Liver (tissue), 9 donors: ENCODE results near the gene DCPS. TPM values are rescaled to one million over a fixed set of nuclear protein-coding genes. Genes with fewer than 3 reads are reported as not detected.

Experiments used
- DNase-seq: peaks from one replicate; pipeline ENCODE4 v3.0.0-alpha.2; 2017; ENCODE audit warnings: low spot score
- H3K27ac ChIP-seq, 2 donors: one replicate each; pipeline ENCODE4 v1.7.0; 2013; ENCODE audit warnings: inconsistent platforms in 2 of 2, low read length in 2 of 2, control low read depth in 1 of 2, low read depth in 1 of 2, mild to moderate bottlenecking in 1 of 2
- H3K27me3 ChIP-seq, 4 donors: one replicate each; pipeline versions ENCODE4 v1.6.1 to v1.7.0; 2013; ENCODE audit warnings: low read length in 3 of 4, inconsistent platforms in 1 of 4, mild to moderate bottlenecking in 1 of 4, moderate library complexity in 1 of 4; ENCODE audit not compliant: control insufficient read depth in 4 of 4, insufficient read depth in 4 of 4
- H3K36me3 ChIP-seq, 4 donors: one replicate each; pipeline versions ENCODE4 v1.6.1 to v1.7.0; 2013; ENCODE audit warnings: low read length in 3 of 4, mild to moderate bottlenecking in 3 of 4, low read depth in 1 of 4, moderate library complexity in 1 of 4; ENCODE audit not compliant: control insufficient read depth in 4 of 4, insufficient read depth in 3 of 4
- H3K4me1 ChIP-seq, 4 donors: one replicate each; pipeline versions ENCODE4 v1.6.1 to v1.7.0; 2013; ENCODE audit warnings: low read length in 3 of 4, mild to moderate bottlenecking in 3 of 4, moderate library complexity in 1 of 4; ENCODE audit not compliant: control insufficient read depth in 4 of 4, insufficient read depth in 4 of 4
- H3K4me3 ChIP-seq, 3 donors: one replicate each; pipeline versions ENCODE4 v1.6.1 to v1.7.0; 2013; ENCODE audit warnings: low read length in 3 of 3, control low read depth in 1 of 3, low read depth in 1 of 3, mild to moderate bottlenecking in 1 of 3
- H3K9ac ChIP-seq, 2 donors: one replicate each; pipeline ENCODE4 v1.7.0; 2013; ENCODE audit warnings: low read length in 2 of 2, mild to moderate bottlenecking in 2 of 2, moderate library complexity in 2 of 2, control low read depth in 1 of 2, low read depth in 1 of 2
- H3K9me3 ChIP-seq, 4 donors: one replicate each; pipeline versions ENCODE4 v1.6.1 to v1.7.0; 2013; ENCODE audit warnings: low read length in 3 of 4; ENCODE audit not compliant: control insufficient read depth in 4 of 4
- ATF3 ChIP-seq: IDR thresholded peaks from 2 replicates; pipeline ENCODE4 v1.6.1; 2016; ENCODE audit warnings: antibody characterized with exemption
- CTCF ChIP-seq: fragments of 150-350 bp; IDR thresholded peaks from 2 replicates; pipeline ENCODE4 v1.5.1; 2017; ENCODE audit warnings: improper control_type of control experiment, low read depth, low read length; ENCODE audit not compliant: missing input control
- EGR1 ChIP-seq, 2 donors: IDR thresholded peaks; 2 replicates each; pipeline ENCODE4 v1.6.1; 2016 to 2018; ENCODE audit warnings: antibody characterized with exemption in 2 of 2, low read depth in 2 of 2
- GABPA ChIP-seq, 2 donors: IDR thresholded peaks in 1 of 2; conservative IDR thresholded peaks in 1 of 2; 2 replicates each; pipeline ENCODE4 v1.6.1; 2016; ENCODE audit warnings: antibody characterized with exemption in 2 of 2, mild to moderate bottlenecking in 1 of 2, moderate library complexity in 1 of 2
- HNF4A ChIP-seq, 2 donors: conservative IDR thresholded peaks; 2 replicates each; pipeline ENCODE4 v1.6.1; 2016; ENCODE audit warnings: antibody characterized with exemption in 2 of 2, mild to moderate bottlenecking in 2 of 2
- NR2F2 ChIP-seq: IDR thresholded peaks from 2 replicates; pipeline ENCODE4 v1.6.1; 2016; ENCODE audit warnings: antibody characterized with exemption
- RAD21 ChIP-seq, 2 donors: IDR thresholded peaks; 2 replicates each; pipeline ENCODE4 v1.6.1; 2016; ENCODE audit warnings: antibody characterized with exemption in 2 of 2, mild to moderate bottlenecking in 2 of 2
- REST ChIP-seq: IDR thresholded peaks from 2 replicates; pipeline ENCODE4 v1.6.1; 2016; ENCODE audit warnings: antibody characterized with exemption, mild to moderate bottlenecking
- RXRA ChIP-seq, 2 donors: IDR thresholded peaks; 2 replicates each; pipeline ENCODE4 v1.6.1; 2017 to 2018; ENCODE audit warnings: antibody characterized with exemption in 2 of 2, mild to moderate bottlenecking in 1 of 2
- YY1 ChIP-seq: IDR thresholded peaks from 2 replicates; pipeline ENCODE4 v1.6.1; 2016; ENCODE audit warnings: antibody characterized with exemption, mild to moderate bottlenecking
- WGBS: extraction: QIAGEN DNeasy Blood & Tissue Kit; methylation state at CpG from one replicate; pipeline ENCODE4 v1.1.7; 2013; 5-methylcytosine and 5-hydroxymethylcytosine counted together
- polyA plus RNA-seq, 2 donors: library from polyadenylated mRNA; stranded (reverse) in 1 of 2; unstranded in 1 of 2; fragments of 200-250 nt in 1 of 2; fragments of >200 nt in 1 of 2; fragmentation: Nextera tagmentation in 1 of 2; extraction: Ambion mirVana in 1 of 2; gene quantifications; one replicate each; pipeline versions ENCODE4 v1.2.1 to v1.2.3, GENCODE V29; 2013 to 2015
- total RNA-seq, 2 donors: library from RNA; depleted of rRNA; stranded (reverse); fragments of >200 nt; gene quantifications; one replicate each; pipeline ENCODE4 v1.2.3, GENCODE V29; 2014
- donor health status: healthy.
- donor health status: healthy.
- donor health status: healthy.
- donor health status: healthy.
- donor health status: healthy.

Gene DCPS
- total and polyA plus RNA-seq, 4 donors = 5.6 to 61.0 (median 19.0) TPM

- Histone ChIP-seq H3K27ac (no peak overlapping the region), H3K4me1 (peaks cover 0 to 5% (median 3%) of the 10 kb centered on the region in 4 donors), H3K27me3 (no peaks in the 10 kb centered on the region), H3K4me3 (no peak overlapping the region), H3K9ac (no peak overlapping the region), H3K36me3 (peaks cover 6 to 31% (median 23%) of the 10 kb centered on the region in 4 donors), H3K9me3 (no peaks in the 10 kb centered on the region)
- no peak for TF ChIP-seq YY1
- no peak for TF ChIP-seq REST
- no peak for TF ChIP-seq EGR1 (IDR thresholded peaks at IDR 0.05; ENCODE audit: low read depth in 2 of 2)
- TF ChIP-seq RXRA (IDR thresholded peaks at IDR 0.05) = no peak
- no peak for TF ChIP-seq NR2F2
- TF ChIP-seq ATF3 = no peak
- WGBS = 91% methylated on average over 6 of the region's 6 CpGs
- DNase-seq = no peak
Observed at GRCh38 chr11:126288237-126288636, 15.6 kb upstream of the DCPS start.

- peaks cover 7 to 44% (median 33%) of the 10 kb centered on the region in 4 donors for H3K36me3 ChIP-seq
- WGBS = 95% methylated on average over 12 of the region's 12 CpGs
- DNase-seq = no peak
Observed at GRCh38 chr11:126290887-126291286, 13.0 kb upstream of the DCPS start.

More at GRCh38 chr11:126290887-126291286, 13.0 kb upstream of the DCPS start:
- no peaks in the 10 kb centered on the region for H3K27me3 ChIP-seq
- TF ChIP-seq HNF4A (conservative IDR thresholded peaks at IDR 0.05) (no peak), GABPA (IDR thresholded peaks at IDR 0.05 in 1 of 2, conservative IDR thresholded peaks at IDR 0.05 in 1 of 2) (no peak), RAD21 (IDR thresholded peaks at IDR 0.05) (no peak), RXRA (IDR thresholded peaks at IDR 0.05) (no peak), CTCF (no peak), ATF3 (no peak)
- H3K9ac ChIP-seq = no peak overlapping the region
- H3K4me1 ChIP-seq = no peaks in the 10 kb centered on the region
- H3K4me3 ChIP-seq = no peak overlapping the region
- H3K27ac ChIP-seq = no peak overlapping the region
- no peaks in the 10 kb centered on the region for H3K9me3 ChIP-seq
